Left renal cortex interstitium (tissue), 4 donors: ENCODE results near the gene HOATZ. TPM values are rescaled to one million over a fixed set of nuclear protein-coding genes. Genes with fewer than 3 reads are reported as not detected.

ENCODE experiments used
- DNase-seq, 4 donors: peaks; one replicate each; pipeline ENCODE4 v3.0.0-alpha.2; 2013; ENCODE audit warnings: low read depth in 4 of 4, low spot score in 2 of 4, missing footprints in 1 of 4
- polyA plus RNA-seq, 4 donors: library from polyadenylated mRNA; unstranded; fragments of 120-200 nt; gene quantifications; one replicate each; pipeline ENCODE4 v1.2.1, GENCODE V29; 2013; ENCODE audit not compliant: insufficient read length in 4 of 4

The HOATZ gene
- polyA plus RNA-seq, 4 donors = 0.17 to 0.34 (median 0.24) TPM

- no peak for DNase-seq
Measured at GRCh38 chr11:111574373-111575225, 60.0 kb downstream of the HOATZ start.

- DNase-seq = no peak
Measured at GRCh38 chr11:111575740-111576139, 61.2 kb downstream of the HOATZ start.

GRCh38 chr11:111577821-111578220 lies 63.2 kb downstream of the HOATZ start:
- no peak for DNase-seq

GRCh38 chr11:111581341-111581740 lies 66.8 kb downstream of the HOATZ start:
- no peak for DNase-seq

GRCh38 chr11:111582163-111582562 lies 67.6 kb downstream of the HOATZ start:
- DNase-seq = no peak

GRCh38 chr11:111582881-111583280 lies 68.3 kb downstream of the HOATZ start:
- DNase-seq = no peak

- no peak for DNase-seq
Measured at GRCh38 chr11:111585371-111585770, 70.8 kb downstream of the HOATZ start.

GRCh38 chr11:111586388-111586831 lies 71.8 kb downstream of the HOATZ start:
- DNase-seq = no peak

Other genes with a start within 250 kb of the HOATZ start
- gene POU2AF3, start 216.2 kb upstream of the HOATZ start, polyA plus RNA-seq = 1 to 10 TPM; 7.0 to 9.2 (median 7.6) TPM
- 1 to 10 TPM in 2 of 4 donors, under 1 TPM in 2; 0.59 to 1.5 (median 0.92) TPM for gene POU2AF1, start 135.5 kb upstream of the HOATZ start, polyA plus RNA-seq
- gene BTG4, start 2.4 kb upstream of the HOATZ start, polyA plus RNA-seq = not detected
- gene LAYN, start 25.9 kb downstream of the HOATZ start, polyA plus RNA-seq = 1 to 10 TPM; 7.3 to 8.0 (median 7.5) TPM
- 10 to 100 TPM; 18.7 to 24.0 (median 21.3) TPM for gene SIK2, start 87.7 kb downstream of the HOATZ start, polyA plus RNA-seq